GM18507 (cell line): ENCODE results near the gene H2BW1.
"Not testable (repeated sequence)": the region's sequence is repeated elsewhere in the genome, so short reads cannot be mapped to it uniquely, and the experiment has no call there.

Experiments used
- DNase-seq: peaks from one replicate; pipeline ENCODE4 v3.0.0; 2011; ENCODE audit warnings: low read depth; ENCODE audit not compliant: insufficient read length; ENCODE audit errors: extremely low spot score
- FAIRE-seq: peaks from 2 replicates; lab custom pipeline; 2011; peaks lifted over from hg19 to GRCh38; lab: Jason Lieb, UNC

The H2BW1 gene, protein sequence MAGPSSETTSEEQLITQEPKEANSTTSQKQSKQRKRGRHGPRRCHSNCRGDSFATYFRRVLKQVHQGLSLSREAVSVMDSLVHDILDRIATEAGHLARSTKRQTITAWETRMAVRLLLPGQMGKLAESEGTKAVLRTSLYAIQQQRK

GRCh38 chrX:104013606-104014005 lies at the start of gene H2BW1:
Gene H2BW1 (minus strand): TSS chrX:104013708. CDS start chrX:104013576, 132 bp downstream.
- DNase-seq (no peak), FAIRE-seq (no peak)

DNA sequence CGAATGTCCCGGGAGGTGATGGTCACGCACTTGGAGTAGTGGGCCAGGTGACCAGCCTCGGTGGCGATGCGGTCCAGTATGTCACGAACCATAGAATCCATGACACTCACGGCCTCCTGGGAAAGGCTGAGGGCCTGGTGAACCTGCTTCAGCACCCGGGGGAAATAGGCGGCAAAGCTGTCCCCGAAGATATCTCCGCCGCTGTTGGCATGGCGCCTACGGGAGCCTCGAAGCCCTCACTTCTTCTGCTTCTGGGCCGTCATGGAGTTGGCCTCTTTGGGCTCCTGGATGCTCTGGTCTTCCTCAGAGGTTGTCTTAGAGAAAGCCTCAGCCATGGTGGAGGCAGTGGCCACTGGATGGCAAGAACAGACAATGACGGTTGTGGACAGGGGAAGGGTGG lies 49.1 kb upstream of the H2BW1 start:
- FAIRE-seq, DNase-seq: not testable (repeated sequence)

- FAIRE-seq, DNase-seq: not testable (repeated sequence)
Observed at GRCh38 chrX:104054956-104055355, 41.4 kb upstream of the H2BW1 start.

- DNase-seq (no peak), FAIRE-seq (no peak)
Observed at GRCh38 chrX:104047171-104047570, 33.7 kb upstream of the H2BW1 start.

- FAIRE-seq: no peak
- DNase-seq: no peak
Observed at GRCh38 chrX:104045642-104046041, 32.1 kb upstream of the H2BW1 start.

GRCh38 chrX:104041003-104041402 lies 27.5 kb upstream of the H2BW1 start:
- FAIRE-seq (no peak), DNase-seq (no peak)

- DNase-seq (no peak), FAIRE-seq (no peak)
Observed at GRCh38 chrX:104039689-104040505, 26.4 kb upstream of the H2BW1 start, which contains the start of gene H2BW2. Gene H2BW2 (plus strand): TSS chrX:104039956. CDS start chrX:104039995, 39 bp downstream.

DNA sequence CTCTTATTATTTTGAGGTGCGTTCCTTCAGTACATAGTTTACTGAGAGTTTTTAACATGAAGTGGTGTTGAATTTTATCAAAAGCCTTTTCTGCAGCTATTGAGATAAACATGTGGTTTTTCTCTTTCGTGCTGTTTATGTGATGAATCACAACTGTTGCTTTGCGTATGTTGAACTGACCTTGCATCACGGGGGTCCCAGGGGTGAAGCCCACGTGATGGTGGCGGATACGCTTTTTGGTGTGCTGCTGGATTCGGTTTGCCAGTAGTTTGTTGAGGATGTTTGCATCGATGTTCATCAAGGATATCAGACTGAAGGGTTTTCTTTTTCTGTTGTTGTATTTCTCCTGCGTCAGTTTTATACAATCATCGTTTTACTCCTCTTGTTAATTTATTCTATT lies 4.6 kb upstream of the H2BW1 start:
- FAIRE-seq: no peak
- no peak for DNase-seq

DNA sequence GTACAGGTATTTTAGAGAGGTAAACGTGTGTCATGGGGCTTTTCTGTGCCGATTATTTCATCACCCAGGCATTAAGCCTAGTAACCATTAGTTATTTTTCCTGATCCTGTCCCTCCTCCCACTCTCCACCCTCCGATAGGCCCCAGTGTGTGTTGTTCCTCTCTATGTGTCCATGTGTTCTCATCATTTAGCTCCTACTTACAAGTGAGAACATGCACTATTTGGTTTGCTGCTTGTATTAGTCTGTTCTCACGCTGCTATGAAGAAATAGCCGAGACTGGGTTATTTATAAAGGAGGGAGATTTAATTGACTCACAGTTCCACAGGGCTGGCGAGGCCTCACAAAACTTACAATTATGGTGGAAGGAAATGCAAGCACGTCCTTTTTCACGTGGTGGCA lies 2.1 kb upstream of the H2BW1 start:
- not testable (repeated sequence) for FAIRE-seq, DNase-seq

GRCh38 chrX:104013158-104013557 lies 350 bp downstream of the H2BW1 start:
- DNase-seq (no peak), FAIRE-seq (no peak)

DNA sequence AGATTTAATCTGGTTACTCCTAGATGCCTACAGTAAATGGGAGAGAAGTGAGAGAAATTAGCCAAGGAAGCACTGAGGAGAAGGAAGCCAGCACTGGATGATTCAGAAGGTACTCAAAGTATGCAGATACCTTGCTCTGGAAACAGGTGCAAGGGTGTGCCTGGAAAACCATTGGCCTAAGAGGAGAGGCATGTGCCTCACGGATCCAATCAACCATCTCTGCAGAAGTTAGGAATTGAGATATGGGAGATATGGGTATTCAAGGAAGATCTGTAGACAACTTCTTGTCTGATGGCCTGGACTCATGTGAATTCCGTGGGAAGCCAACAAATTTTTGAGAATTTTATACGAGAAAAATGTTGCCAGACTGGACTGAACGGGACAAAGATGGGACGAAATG lies 4.7 kb downstream of the H2BW1 start:
- FAIRE-seq (no peak), DNase-seq (no peak)

GRCh38 chrX:103999234-103999633 lies 14.3 kb downstream of the H2BW1 start:
- DNase-seq: peak; percentile 1
- FAIRE-seq: peak; percentile 75

GRCh38 chrX:103983508-103983907 lies 30.0 kb downstream of the H2BW1 start:
- not testable (repeated sequence) for DNase-seq
- peak; percentile 18 for FAIRE-seq

DNA sequence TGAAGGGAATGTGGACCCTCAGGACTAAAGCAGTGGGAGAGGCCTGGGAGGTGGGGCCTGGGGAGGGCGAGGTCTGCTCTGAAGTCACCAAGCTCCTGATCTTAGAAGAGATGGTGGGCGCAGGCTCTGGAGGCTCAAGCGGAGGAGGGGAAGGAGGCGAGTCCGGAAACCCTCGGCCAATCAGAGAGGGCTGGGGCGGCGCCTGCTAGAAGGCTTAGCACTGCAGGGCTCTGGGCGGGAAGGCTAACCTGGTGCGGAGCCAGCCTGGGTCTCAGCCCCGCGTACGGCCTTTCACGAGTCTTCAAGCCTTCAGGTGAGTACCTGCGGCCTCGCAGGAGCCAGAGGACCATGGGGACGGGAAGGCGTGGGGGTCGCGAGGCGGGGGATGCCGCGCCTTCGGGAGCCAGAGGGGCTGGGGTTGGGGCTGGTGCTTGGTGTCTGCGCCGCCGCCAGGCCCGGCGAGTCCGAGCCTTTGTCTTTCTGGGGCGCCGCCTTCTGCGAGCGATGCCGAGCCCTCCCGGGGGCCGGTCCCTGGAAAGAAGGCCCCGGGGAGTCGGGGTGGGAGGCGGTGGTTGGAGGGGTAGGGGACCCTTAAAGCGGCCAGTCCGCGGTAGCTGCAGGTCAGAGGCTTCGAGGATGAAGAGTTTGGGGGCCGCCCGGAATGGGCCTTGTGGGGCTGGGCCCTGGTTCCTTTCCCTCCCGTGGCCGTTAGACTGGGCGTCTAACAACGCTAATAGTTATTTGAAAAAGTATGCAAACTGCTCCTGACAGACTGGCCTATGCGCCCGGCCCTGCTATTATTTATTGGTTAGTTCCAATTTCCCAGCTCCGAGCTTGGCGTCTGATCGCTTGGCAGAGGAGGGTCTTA lies 50.9 kb downstream of the H2BW1 start, which contains the start of gene TMSB15B:
Gene TMSB15B (plus strand): TSS at position 217 of the 868 bp plus-strand sequence.
- FAIRE-seq: peak; percentile 86
- DNase-seq: not testable (repeated sequence)
